ENCODE measurements around the gene LIMS1. TPM values are rescaled to one million over a fixed set of nuclear protein-coding genes. Genes with fewer than 3 reads are reported as not detected.

The LIMS1 gene
- total and polyA plus RNA-seq, 11 donors, result 21.3 to 136 (median 76.0) TPM

DNA sequence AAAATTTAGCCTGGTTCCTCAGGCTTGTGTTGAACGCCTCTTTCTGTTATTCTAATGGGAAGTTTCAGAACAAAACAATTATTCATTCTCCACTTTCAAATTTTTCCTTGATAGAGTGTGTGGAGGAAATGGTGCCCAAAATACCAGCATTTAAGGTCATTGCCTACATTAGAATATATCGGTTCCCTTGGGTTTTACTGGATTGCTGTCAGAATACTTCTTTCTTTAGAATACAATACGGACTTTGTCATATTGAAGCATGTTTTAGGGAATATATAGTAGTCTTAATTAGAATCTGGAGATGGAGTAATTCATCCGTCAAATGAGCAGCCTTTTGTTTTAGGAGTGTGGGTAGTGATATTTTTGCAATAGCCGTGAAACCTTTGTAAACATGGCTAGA, 13.3 kb downstream of the LIMS1 start:
- peaks cover under 1 to 22% (median 6%) of the 10 kb centered on the region in 12 donors for H3K4me1 ChIP-seq
- intact Hi-C loops (cut with DNase I), result no loop called here
- H3K4me3 ChIP-seq, result no peak overlapping the region
- no peak overlapping the region for H3K27ac ChIP-seq
- H3K9me3 ChIP-seq, result no peaks in the 10 kb centered on the region
- 82 to 86% (median 84%) methylated on average over 5 of the region's 5 CpGs for WGBS, 4 donors
- ATAC-seq (no peak), DNase-seq (no peak)
- no peaks in the 10 kb centered on the region for H3K36me3 ChIP-seq
- H3K27me3 ChIP-seq, result no peaks in the 10 kb centered on the region
- TF ChIP-seq, protein P1, sequence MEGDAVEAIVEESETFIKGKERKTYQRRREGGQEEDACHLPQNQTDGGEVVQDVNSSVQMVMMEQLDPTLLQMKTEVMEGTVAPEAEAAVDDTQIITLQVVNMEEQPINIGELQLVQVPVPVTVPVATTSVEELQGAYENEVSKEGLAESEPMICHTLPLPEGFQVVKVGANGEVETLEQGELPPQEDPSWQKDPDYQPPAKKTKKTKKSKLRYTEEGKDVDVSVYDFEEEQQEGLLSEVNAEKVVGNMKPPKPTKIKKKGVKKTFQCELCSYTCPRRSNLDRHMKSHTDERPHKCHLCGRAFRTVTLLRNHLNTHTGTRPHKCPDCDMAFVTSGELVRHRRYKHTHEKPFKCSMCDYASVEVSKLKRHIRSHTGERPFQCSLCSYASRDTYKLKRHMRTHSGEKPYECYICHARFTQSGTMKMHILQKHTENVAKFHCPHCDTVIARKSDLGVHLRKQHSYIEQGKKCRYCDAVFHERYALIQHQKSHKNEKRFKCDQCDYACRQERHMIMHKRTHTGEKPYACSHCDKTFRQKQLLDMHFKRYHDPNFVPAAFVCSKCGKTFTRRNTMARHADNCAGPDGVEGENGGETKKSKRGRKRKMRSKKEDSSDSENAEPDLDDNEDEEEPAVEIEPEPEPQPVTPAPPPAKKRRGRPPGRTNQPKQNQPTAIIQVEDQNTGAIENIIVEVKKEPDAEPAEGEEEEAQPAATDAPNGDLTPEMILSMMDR (IDR thresholded peaks at IDR 0.05), result no peak
- no peak for TF ChIP-seq POLR2A (IDR thresholded peaks at IDR 0.05)

DNA sequence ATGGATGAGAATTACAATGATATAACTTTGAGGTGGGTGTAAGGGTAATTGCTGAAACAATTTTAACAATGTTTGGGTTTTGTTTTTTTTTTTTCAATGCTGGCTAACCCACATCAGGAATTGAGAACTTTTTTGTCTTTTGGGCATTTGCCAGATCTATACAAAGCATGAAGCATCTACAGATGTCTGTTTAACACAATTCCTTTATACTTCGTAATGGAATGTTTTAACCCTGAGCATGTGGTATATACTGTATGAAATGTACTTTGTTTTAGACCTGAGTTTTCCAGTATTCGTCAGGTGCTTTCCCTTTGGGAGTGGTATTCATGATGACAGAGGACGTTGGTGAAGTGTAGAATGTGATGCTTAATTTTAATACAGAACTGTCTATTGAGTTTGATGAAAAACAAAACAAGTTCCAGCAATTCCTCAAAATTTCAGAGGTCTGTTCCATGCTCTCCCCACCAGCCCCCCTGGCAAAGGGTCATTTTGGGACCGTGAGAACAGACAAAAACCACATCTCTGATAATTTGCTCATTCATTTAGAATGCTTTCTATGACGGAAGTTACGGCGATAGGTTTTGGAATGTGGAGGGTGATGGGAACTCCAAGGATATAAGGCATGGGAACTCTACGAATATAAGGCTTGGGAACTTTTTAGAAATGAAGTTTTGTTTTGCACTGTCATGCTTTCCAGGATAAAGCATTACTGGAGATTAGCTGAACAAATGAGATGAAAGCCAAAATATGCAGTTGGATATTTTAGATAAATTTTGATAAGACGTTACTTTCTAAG, 14.1 kb downstream of the LIMS1 start:
- Histone ChIP-seq H3K4me3 (no peak overlapping the region), H3K9me3 (no peaks in the 10 kb centered on the region), H3K4me1 (peaks cover 3 to 30% (median 13%) of the 10 kb centered on the region in 12 donors), H3K27me3 (no peaks in the 10 kb centered on the region), H3K36me3 (no peaks in the 10 kb centered on the region), H3K27ac (no peak overlapping the region)
- no peak for DNase-seq
- TF ChIP-seq, protein P1 (IDR thresholded peaks at IDR 0.05), result no peak
- TF ChIP-seq POLR2A (IDR thresholded peaks at IDR 0.05), result no peak
- intact Hi-C loops (cut with DNase I), result no loop called here
- WGBS, 4 donors, result 58 to 60% (median 59%) methylated on average over 9 of the region's 9 CpGs
- ATAC-seq, result no peak

DNA sequence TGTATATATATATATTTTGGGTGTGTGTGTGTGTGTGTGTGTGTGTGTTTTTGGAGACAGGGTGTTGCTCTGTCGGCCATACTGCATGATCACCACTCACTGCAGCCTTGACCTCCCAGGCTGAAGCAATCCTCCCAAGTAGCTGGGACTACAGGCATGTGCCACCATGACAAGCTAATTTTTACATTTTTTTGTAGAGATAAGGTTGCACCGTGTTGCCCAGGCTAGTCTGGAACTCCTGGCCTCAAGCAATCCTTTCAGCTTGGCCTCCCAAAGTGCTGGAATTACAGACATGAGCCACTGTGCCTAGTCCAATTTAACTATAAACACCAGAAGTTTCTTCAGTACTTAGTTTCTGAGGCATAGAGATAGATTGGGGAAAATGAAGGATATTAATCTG, 18.3 kb downstream of the LIMS1 start:
- no peak for ATAC-seq
- H3K4me1 ChIP-seq, result peaks cover 7 to 48% (median 36%) of the 10 kb centered on the region in 12 donors

More for the DNA sequence above, 18.3 kb downstream of the LIMS1 start:
- Histone ChIP-seq H3K9me3 (no peaks in the 10 kb centered on the region), H3K36me3 (no peaks in the 10 kb centered on the region), H3K27ac (peak overlapping the region in 11 of 12 donors; percentile 10 to 81 (median 53)), H3K27me3 (no peaks in the 10 kb centered on the region), H3K4me3 (no peak overlapping the region)
- intact Hi-C loops (cut with DNase I), result no loop called here
- no peak for DNase-seq
- TF ChIP-seq, protein P1 (IDR thresholded peaks at IDR 0.05), result no peak
- no peak for TF ChIP-seq POLR2A (IDR thresholded peaks at IDR 0.05)
- WGBS, 4 donors, result 60 to 72% (median 65%) methylated on average over 2 of the region's 2 CpGs
